B cell (primary cell): ENCODE results near the gene NDOR1.

Experiments used
- EZH2 ChIP-seq: IDR thresholded peaks from 2 replicates; pipeline ENCODE4 v1.6.1; 2012; ENCODE audit warnings: borderline replicate concordance, low read depth, mild to moderate bottlenecking, moderate library complexity, low read length; ENCODE audit not compliant: insufficient read depth, poor library complexity, severe bottlenecking
- TF ChIP-seq, protein P1 (sequence below): fragments of 200-600 bp; IDR thresholded peaks from one replicate; pipeline ENCODE4 v1.8.0; 2022; ENCODE audit warnings: antibody characterized with exemption, mild to moderate bottlenecking

DNA sequence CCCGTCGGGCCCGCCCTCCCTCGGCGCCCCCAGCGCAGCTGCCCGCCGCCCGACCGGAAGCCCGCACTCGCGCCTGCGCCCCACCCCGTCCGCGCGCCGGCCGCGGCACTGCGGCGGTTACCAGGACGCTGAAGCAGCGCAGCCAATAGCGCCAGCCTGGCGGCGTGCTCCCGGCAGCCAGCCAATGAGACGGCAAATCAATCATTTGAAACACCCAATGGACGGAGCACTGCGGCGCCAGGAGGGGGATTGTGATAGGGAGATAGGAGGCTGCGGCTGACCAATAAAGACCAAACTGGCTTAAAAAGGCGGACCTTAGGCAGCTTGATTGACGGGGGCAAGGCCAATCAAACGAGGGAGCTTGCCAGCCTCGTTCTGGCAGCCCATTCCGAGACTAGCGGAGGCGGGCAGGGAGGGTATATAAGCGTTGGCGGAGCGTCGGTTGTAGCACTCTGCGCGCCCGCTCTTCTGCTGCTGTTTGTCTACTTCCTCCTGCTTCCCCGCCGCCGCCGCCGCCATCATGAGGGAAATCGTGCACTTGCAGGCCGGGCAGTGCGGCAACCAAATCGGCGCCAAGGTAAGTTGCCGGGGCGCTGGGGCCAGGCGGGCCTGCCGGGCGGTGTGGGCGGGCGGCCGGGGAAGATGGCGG is 35.5 kb downstream of the NDOR1 start, which contains the start of gene TUBB4B:
- TF ChIP-seq, protein P1, sequence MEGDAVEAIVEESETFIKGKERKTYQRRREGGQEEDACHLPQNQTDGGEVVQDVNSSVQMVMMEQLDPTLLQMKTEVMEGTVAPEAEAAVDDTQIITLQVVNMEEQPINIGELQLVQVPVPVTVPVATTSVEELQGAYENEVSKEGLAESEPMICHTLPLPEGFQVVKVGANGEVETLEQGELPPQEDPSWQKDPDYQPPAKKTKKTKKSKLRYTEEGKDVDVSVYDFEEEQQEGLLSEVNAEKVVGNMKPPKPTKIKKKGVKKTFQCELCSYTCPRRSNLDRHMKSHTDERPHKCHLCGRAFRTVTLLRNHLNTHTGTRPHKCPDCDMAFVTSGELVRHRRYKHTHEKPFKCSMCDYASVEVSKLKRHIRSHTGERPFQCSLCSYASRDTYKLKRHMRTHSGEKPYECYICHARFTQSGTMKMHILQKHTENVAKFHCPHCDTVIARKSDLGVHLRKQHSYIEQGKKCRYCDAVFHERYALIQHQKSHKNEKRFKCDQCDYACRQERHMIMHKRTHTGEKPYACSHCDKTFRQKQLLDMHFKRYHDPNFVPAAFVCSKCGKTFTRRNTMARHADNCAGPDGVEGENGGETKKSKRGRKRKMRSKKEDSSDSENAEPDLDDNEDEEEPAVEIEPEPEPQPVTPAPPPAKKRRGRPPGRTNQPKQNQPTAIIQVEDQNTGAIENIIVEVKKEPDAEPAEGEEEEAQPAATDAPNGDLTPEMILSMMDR: no peak
- no peak for TF ChIP-seq EZH2
